GM10248 (cell line): ENCODE data around the gene ATG12.
A peak's percentile ranks its signal among the peaks of the same experiment; 100 is the strongest.
"Not testable (repeated sequence)": the region's sequence is repeated elsewhere in the genome, so short reads cannot be mapped to it uniquely, and the experiment has no call there.

Experiments
- CTCF ChIA-PET: fragments of 300-600 bp; sonication (Branson Sonifier 250); formaldehyde crosslinking; extraction: SDS; loops from one replicate; lab custom pipeline; 2021; ENCODE audit warnings: antibody characterized with exemption; lab: Yijun Ruan, JAX
- POLR2A ChIA-PET: fragments of 350-650 bp; sonication (Branson Sonifier 250); formaldehyde crosslinking; extraction: SDS; loops from one replicate; lab custom pipeline; 2020; ENCODE audit warnings: antibody characterized with exemption; lab: Yijun Ruan, JAX
- DNase-seq: peaks from one replicate; pipeline ENCODE4 v3.0.0; 2012; ENCODE audit errors: extremely low spot score
- CTCF ChIP-seq: IDR thresholded peaks from 2 replicates; pipeline ENCODE4 v1.5.1; 2012; ENCODE audit warnings: mild to moderate bottlenecking, low read depth; ENCODE audit errors: extremely low read depth, missing control alignments, control extremely low read depth

Gene ATG12

GRCh38 chr5:115835481-115835880 is 5.9 kb downstream of the ATG12 start:
- POLR2A ChIA-PET = no interaction called here
- no peak for TF ChIP-seq CTCF
- DNase-seq = no peak
- CTCF ChIA-PET = interaction anchor here (1.5 to 1.7 kb wide), 2 partner anchors 200 to 244 kb away, joined by 3 to 4 read pairs; no protein-coding TSS in a partner anchor

- POLR2A ChIA-PET = no interaction called here
- peak; percentile 44 for DNase-seq
- peak; percentile 80 for TF ChIP-seq CTCF
- CTCF ChIA-PET = interaction anchor here (0.9 to 2.4 kb wide), 6 partner anchors 8 to 196 kb away, joined by 3 to 14 read pairs (median 4); partner anchors contain the start of genes AP3S1 and ATG12
These were observed 10.1 kb downstream of the ATG12 start for GRCh38 chr5:115831163-115831768.

- POLR2A ChIA-PET = interaction anchor here (0.6 kb wide), 1 partner anchor 280 kb away, joined by 4 read pairs; no protein-coding TSS in a partner anchor
- no peak for TF ChIP-seq CTCF
- no peak for DNase-seq
- CTCF ChIA-PET = no interaction called here
These were observed 11.5 kb downstream of the ATG12 start for GRCh38 chr5:115829913-115830312.

GRCh38 chr5:115825948-115826347 is 15.4 kb downstream of the ATG12 start:
- ChIA-PET POLR2A (no interaction called here), CTCF (interaction anchor here (1.3 kb wide), 1 partner anchor 191 kb away, joined by 4 read pairs; no protein-coding TSS in a partner anchor)
- no peak for DNase-seq
- TF ChIP-seq CTCF = no peak

- CTCF ChIA-PET, DNase-seq: not testable (repeated sequence)
- POLR2A ChIA-PET = interaction anchor here (0.7 kb wide), 1 partner anchor 778 kb away, joined by 3 read pairs; no protein-coding TSS in a partner anchor
These were observed 16.4 kb downstream of the ATG12 start for GRCh38 chr5:115824983-115825382.

GRCh38 chr5:115820846-115821245 is 20.5 kb downstream of the ATG12 start:
- ChIA-PET POLR2A (no interaction called here), CTCF (interaction anchor here (1.0 kb wide), 1 partner anchor 19 kb away, joined by 3 read pairs; no protein-coding TSS in a partner anchor)
- no peak for TF ChIP-seq CTCF
- DNase-seq = no peak

GRCh38 chr5:115818821-115819220 is 22.5 kb downstream of the ATG12 start:
- no peak for DNase-seq
- CTCF ChIA-PET = interaction anchor here (0.7 kb wide), 1 partner anchor 12 kb away, joined by 3 read pairs; no protein-coding TSS in a partner anchor
- no peak for TF ChIP-seq CTCF
- POLR2A ChIA-PET = no interaction called here
